BE2C (cell line): ENCODE measurements around the gene TGFBR3.

Experiments
- DNase-seq: peaks from one replicate; pipeline ENCODE4 v3.0.0-alpha.2; 2020
- H3K27me3 ChIP-seq: fragments of 250-450 bp; sonication (Bioruptor Pico); 2 replicates; pipeline ENCODE4 v1.5.1; 2020; ENCODE audit warnings: mild to moderate bottlenecking
- H3K36me3 ChIP-seq: fragments of 250-450 bp; sonication (Bioruptor Pico); 2 replicates; pipeline ENCODE4 v1.5.1; 2020; ENCODE audit warnings: mild to moderate bottlenecking
- H3K4me1 ChIP-seq: fragments of 250-450 bp; sonication (Bioruptor Pico); 2 replicates; pipeline ENCODE4 v1.5.1; 2020
- H3K4me3 ChIP-seq: 2 replicates; pipeline ENCODE4 v1.5.1; 2011; ENCODE audit warnings: low read depth, low read length
- H3K9me3 ChIP-seq: fragments of 250-450 bp; sonication (Bioruptor Pico); 2 replicates; pipeline ENCODE4 v1.5.1; 2020
- CTCF ChIP-seq: IDR thresholded peaks from 2 replicates; pipeline ENCODE4 v1.5.1; 2012; ENCODE audit warnings: mild to moderate bottlenecking, low read depth, low read length

TGFBR3 gene

GRCh38 chr1:91750398-91750996, 135.5 kb downstream of the TGFBR3 start:
- no peak for DNase-seq
- H3K4me3 ChIP-seq: no peak overlapping the region

GRCh38 chr1:91749788-91750231, 136.1 kb downstream of the TGFBR3 start:
- no peak for DNase-seq
- Histone ChIP-seq H3K9me3 (no peaks in the 10 kb centered on the region), H3K36me3 (no peaks in the 10 kb centered on the region), H3K27me3 (no peaks in the 10 kb centered on the region), H3K4me3 (no peak overlapping the region), H3K4me1 (no peaks in the 10 kb centered on the region)
- no peak for TF ChIP-seq CTCF

More at GRCh38 chr1:91750398-91750996, 135.5 kb downstream of the TGFBR3 start:
- no peaks in the 10 kb centered on the region for H3K36me3 ChIP-seq
- H3K27me3 ChIP-seq: no peaks in the 10 kb centered on the region
- no peaks in the 10 kb centered on the region for H3K9me3 ChIP-seq
- no peak for TF ChIP-seq CTCF
- H3K4me1 ChIP-seq: no peaks in the 10 kb centered on the region

- no peaks in the 10 kb centered on the region for H3K4me1 ChIP-seq
- TF ChIP-seq CTCF: no peak
Observed at GRCh38 chr1:91747666-91748065, 138.3 kb downstream of the TGFBR3 start.

GRCh38 chr1:91746728-91747338, 139.1 kb downstream of the TGFBR3 start:
- H3K4me1 ChIP-seq: no peaks in the 10 kb centered on the region
- H3K36me3 ChIP-seq: no peaks in the 10 kb centered on the region
- no peak for DNase-seq
- no peaks in the 10 kb centered on the region for H3K9me3 ChIP-seq
- TF ChIP-seq CTCF: no peak
- no peak overlapping the region for H3K4me3 ChIP-seq
- H3K27me3 ChIP-seq: no peaks in the 10 kb centered on the region

More at GRCh38 chr1:91747666-91748065, 138.3 kb downstream of the TGFBR3 start:
- H3K9me3 ChIP-seq: no peaks in the 10 kb centered on the region
- no peak overlapping the region for H3K4me3 ChIP-seq
- no peak for DNase-seq
- H3K27me3 ChIP-seq: no peaks in the 10 kb centered on the region
- no peaks in the 10 kb centered on the region for H3K36me3 ChIP-seq

- no peaks in the 10 kb centered on the region for H3K27me3 ChIP-seq
- H3K36me3 ChIP-seq: no peaks in the 10 kb centered on the region
- TF ChIP-seq CTCF: no peak
- H3K9me3 ChIP-seq: no peaks in the 10 kb centered on the region
- no peak overlapping the region for H3K4me3 ChIP-seq
- no peaks in the 10 kb centered on the region for H3K4me1 ChIP-seq
- no peak for DNase-seq
Observed at GRCh38 chr1:91745640-91746373, 140.1 kb downstream of the TGFBR3 start.
